HepG2 (cell line): ENCODE measurements around the gene KL. TPM values are rescaled to one million over a fixed set of nuclear protein-coding genes. Genes with fewer than 3 reads are reported as not detected.

Experiments
- ATAC-seq: fragments of 200-7000 bp; cut with Tn5 transposase; 3 replicates; pipeline ENCODE4 v1.9.1; 2020; ENCODE audit warnings: mild to moderate bottlenecking, moderate library complexity
- BruUV-seq: library from RNA; stranded (reverse); fragments of 400-500 nt; replicated peaks from 2 replicates; lab custom pipeline; 2021; lab: Mats Ljungman, UMichigan
- CTCF ChIA-PET: fragments of 300-600 bp; formaldehyde crosslinking; extraction: SDS; loops from one replicate; lab custom pipeline; 2021; ENCODE audit warnings: low total read pairs, inconsistent platforms, low intra/inter-chr PET ratio; lab: Yijun Ruan, JAX
- POLR2A ChIA-PET: fragments of 350-600 bp; sonication (Branson Sonifier 250); formaldehyde crosslinking; loops from one replicate; lab custom pipeline; 2020; ENCODE audit warnings: antibody characterized with exemption, inconsistent platforms; lab: Yijun Ruan, JAX
- DNase-seq: peaks from one replicate; pipeline ENCODE4 v3.0.0-alpha.2; 2015; ENCODE audit warnings: low spot score
- FAIRE-seq: peaks from 3 replicates; lab custom pipeline; 2011; peaks lifted over from hg19 to GRCh38; lab: Jason Lieb, UNC
- H2AFZ ChIP-seq: one replicate; pipeline ENCODE4 v1.6.1; 2011; ENCODE audit warnings: low read length, inconsistent platforms
- H3K27ac ChIP-seq: fragments of 300-600 bp; 3 replicates; pipeline ENCODE4 v1.8.0; 2011; ENCODE audit warnings: mixed run types, mild to moderate bottlenecking, mixed read lengths, low read length, inconsistent platforms; ENCODE audit not compliant: insufficient read depth; ENCODE audit errors: extremely low read length
- H3K27me3 ChIP-seq, 2 experiments: fragments of 200-600 bp in 1 of 2; 2 replicates in 1 of 2; 3 replicates in 1 of 2; pipeline versions ENCODE4 v1.6.0 to v1.8.0; 2011; ENCODE audit warnings: low read length in 2 of 2, mild to moderate bottlenecking in 2 of 2, moderate library complexity in 2 of 2, inconsistent platforms in 1 of 2; ENCODE audit not compliant: insufficient read depth in 2 of 2, control insufficient read depth in 1 of 2
- H3K36me3 ChIP-seq, 2 experiments: fragments of 200-600 bp in 1 of 2; replicated peaks in 1 of 2; 2 replicates in 1 of 2; 3 replicates in 1 of 2; pipeline versions ENCODE4 v1.5.1 to v1.8.0; 2011; ENCODE audit warnings: low read length in 2 of 2, inconsistent platforms in 1 of 2; ENCODE audit not compliant: insufficient read depth in 2 of 2, control insufficient read depth in 1 of 2
- H3K4me1 ChIP-seq: 2 replicates; pipeline ENCODE4 v1.5.1; 2012; ENCODE audit warnings: low read length, inconsistent platforms; ENCODE audit not compliant: insufficient read depth
- H3K4me2 ChIP-seq: 2 replicates; pipeline ENCODE4 v1.6.0; 2011; ENCODE audit warnings: low read depth, low read length, inconsistent platforms
- H3K4me3 ChIP-seq, 3 experiments: fragments of 200-600 bp in 1 of 3; sonication (generic), shearing (Covaris generic) in 1 of 3; replicated peaks in 1 of 3; 2 replicates each; pipeline ENCODE4 v1.5.1; 2011 to 2016; ENCODE audit warnings: low read length in 3 of 3, inconsistent platforms in 2 of 3, low read depth in 2 of 3, mild to moderate bottlenecking in 2 of 3, control low read depth in 1 of 3, mixed read lengths in 1 of 3; ENCODE audit not compliant: insufficient read depth in 1 of 3
- H3K79me2 ChIP-seq: one replicate; pipeline ENCODE4 v1.6.1; 2011; ENCODE audit warnings: low read length, inconsistent platforms; ENCODE audit not compliant: insufficient read depth
- H3K9ac ChIP-seq: 2 replicates; pipeline ENCODE4 v1.6.0; 2011; ENCODE audit warnings: mild to moderate bottlenecking, low read depth, low read length, inconsistent platforms; ENCODE audit not compliant: insufficient read depth
- H3K9me3 ChIP-seq: 2 replicates; pipeline ENCODE4 v1.5.1; 2012; ENCODE audit warnings: mild to moderate bottlenecking, low read length
- H4K20me1 ChIP-seq: 2 replicates; pipeline ENCODE4 v1.6.0; 2011; ENCODE audit warnings: inconsistent platforms, mild to moderate bottlenecking, low read length, moderate library complexity; ENCODE audit not compliant: insufficient read depth
- BRF2 ChIP-seq: sonication (generic); formaldehyde crosslinking; IDR thresholded peaks from 2 replicates; pipeline ENCODE4 v1.8.1; 2022; ENCODE audit warnings: mild to moderate bottlenecking, missing genetic modification reagents
- FOXO4 ChIP-seq: sonication (generic); formaldehyde crosslinking; conservative IDR thresholded peaks from 2 replicates; pipeline ENCODE4 v1.8.1; 2023; ENCODE audit warnings: missing genetic modification reagents
- NKX3-1 ChIP-seq: sonication (generic); formaldehyde crosslinking; IDR thresholded peaks from 2 replicates; pipeline ENCODE4 v1.5.0; 2020; ENCODE audit warnings: missing genetic modification reagents
- NR2F2 ChIP-seq: IDR thresholded peaks from 2 replicates; pipeline ENCODE4 v1.6.1; 2012; ENCODE audit warnings: low read depth, inconsistent platforms, borderline replicate concordance
- PTBP1 ChIP-seq: fragments of 200-400 bp; formaldehyde crosslinking; IDR thresholded peaks from 2 replicates; pipeline ENCODE4 v1.6.1; 2018; ENCODE audit warnings: low read length, low read depth; ENCODE audit not compliant: poor library complexity, severe bottlenecking
- SOX13 ChIP-seq, 3 experiments: fragments of 450-650 bp in 1 of 3; sonication (generic) in 1 of 3; formaldehyde crosslinking in 1 of 3; IDR thresholded peaks in 2 of 3; conservative IDR thresholded peaks in 1 of 3; 2 replicates each; pipeline versions ENCODE4 v1.5.0 to v1.6.1; 2016 to 2020; ENCODE audit warnings: antibody characterized with exemption in 1 of 3, mild to moderate bottlenecking in 1 of 3, missing compliant biosample characterization in 1 of 3, missing genetic modification reagents in 1 of 3, moderate library complexity in 1 of 3
- ZBTB2 ChIP-seq: sonication (generic); formaldehyde crosslinking; IDR thresholded peaks from 2 replicates; pipeline ENCODE4 v1.8.0; 2022; ENCODE audit warnings: low read depth, missing genetic modification reagents
- ZFP90 ChIP-seq: sonication (generic); formaldehyde crosslinking; IDR thresholded peaks from 2 replicates; pipeline ENCODE4 v1.8.0; 2022; ENCODE audit warnings: missing genetic modification reagents, mild to moderate bottlenecking, inconsistent platforms, borderline replicate concordance
- ZNF44 ChIP-seq: sonication (generic); formaldehyde crosslinking; IDR thresholded peaks from 2 replicates; pipeline ENCODE4 v1.5.1; 2020; ENCODE audit warnings: mild to moderate bottlenecking, missing genetic modification reagents
- ZNF547 ChIP-seq: sonication (generic); formaldehyde crosslinking; IDR thresholded peaks from 2 replicates; pipeline ENCODE4 v1.5.1; 2020; ENCODE audit warnings: mild to moderate bottlenecking, missing genetic modification reagents
- WGBS: methylation state at CpG from one replicate; pipeline ENCODE4 v1.1.6; 2017; ENCODE audit warnings: low lambda C conversion rate; 5-methylcytosine and 5-hydroxymethylcytosine counted together
- in situ Hi-C: cut with HindIII; loops from 2 replicates; pipeline ENCODE4 v1.10.0; 2017; ENCODE audit warnings: low pct_unique_long_range_greater_than_20kb; ENCODE audit not compliant: extremely low pct_ligation_motif_present
- intact Hi-C: fragments of 100-400 bp; cut with micrococcal nuclease; formaldehyde crosslinking; loops from one replicate; pipeline ENCODE4 v1.10.0; 2022; ENCODE audit not compliant: unreplicated experiment
- polyA plus RNA-seq, 8 experiments: library from polyadenylated mRNA; depleted of rRNA in 3 of 8; stranded (reverse) in 7 of 8; unstranded in 1 of 8; fragments of >200 nt; fragmentation: Illumina TruSeq in 4 of 8; extraction: Trizol in 4 of 8; gene quantifications; 2 replicates each; pipeline versions ENCODE4 v1.2.1 to v1.2.3, GENCODE V29; 2011 to 2016; ENCODE audit warnings: low read depth in 4 of 8, missing spikeins in 1 of 8, mixed read lengths in 1 of 8; ENCODE audit not compliant: insufficient read depth in 1 of 8
- total RNA-seq, 5 experiments: library from RNA; depleted of rRNA; stranded (reverse); fragments of >200 nt; fragmentation: Illumina TruSeq; extraction: Trizol; gene quantifications; 2 replicates each; pipeline ENCODE4 v1.2.3, GENCODE V29; 2016; ENCODE audit warnings: low read depth in 1 of 5

KL gene
- total and polyA plus RNA-seq, 2 of the 13 experiments (the other 11 are each of a cell fraction or from before 2014, with no cell fraction given), result not detected

- intact Hi-C loops, result no loop called here
- TF ChIP-seq BRF2 (no peak), PTBP1 (no peak)
Measured at GRCh38 chr13:33015241-33015668, 968 bp upstream of the KL start.

GRCh38 chr13:33015791-33016323 lies 366 bp upstream of the KL start:
- intact Hi-C loops, result no loop called here
- no peak for TF ChIP-seq NKX3-1 (CRISPR knock-in tag)
- no peak for TF ChIP-seq ZFP90 (CRISPR knock-in tag)
- no peak for TF ChIP-seq ZNF44
- no peak for TF ChIP-seq ZBTB2 (CRISPR knock-in tag)
- TF ChIP-seq ZNF547 (CRISPR knock-in tag), result no peak
- TF ChIP-seq NR2F2, result no peak
- TF ChIP-seq FOXO4, result no peak
- TF ChIP-seq SOX13 (IDR thresholded peaks at IDR 0.05), result no peak
- no peak for TF ChIP-seq SOX13 (CRISPR knock-in tag; conservative IDR thresholded peaks at IDR 0.05 in 1 of 2, IDR thresholded peaks at IDR 0.05 in 1 of 2)

More at GRCh38 chr13:33015241-33015668, 968 bp upstream of the KL start:
- Histone ChIP-seq H3K79me2 (no peaks in the 10 kb centered on the region), H2AFZ (no peak overlapping the region), H3K36me3 (no peaks in the 10 kb centered on the region), H3K9me3 (no peaks in the 10 kb centered on the region), H3K27ac (no peak overlapping the region), H3K4me1 (no peaks in the 10 kb centered on the region), H4K20me1 (no peaks in the 10 kb centered on the region), H3K27me3 (peaks cover 1 to 12% of the 10 kb centered on the region in 2 experiments; a peak in 4 of 5 replicates), H3K4me2 (no peak overlapping the region), H3K4me3 (no peak overlapping the region), H3K9ac (no peak overlapping the region)
- POLR2A ChIA-PET, result no interaction called here
- no peak for DNase-seq
- FAIRE-seq, result no peak
- no peak for ATAC-seq
- in situ Hi-C loops, result no loop called here
- WGBS, result 74% methylated on average over 8 of the region's 8 CpGs
- BruUV-seq, result no TSS peak
- CTCF ChIA-PET, result no interaction called here

More at GRCh38 chr13:33015791-33016323, 366 bp upstream of the KL start:
- CTCF ChIA-PET, result no interaction called here
- POLR2A ChIA-PET, result no interaction called here
- Histone ChIP-seq H3K27me3 (peaks cover 1 to 16% of the 10 kb centered on the region in 2 experiments; a peak in 4 of 5 replicates), H3K4me1 (no peaks in the 10 kb centered on the region), H4K20me1 (no peaks in the 10 kb centered on the region), H3K36me3 (no peaks in the 10 kb centered on the region), H3K9ac (no peak overlapping the region), H2AFZ (no peak overlapping the region), H3K4me2 (peak overlapping the region; percentile 53), H3K9me3 (no peaks in the 10 kb centered on the region), H3K27ac (no peak overlapping the region), H3K4me3 (peak overlapping the region in 1 of 3 experiments; percentile 23; a peak in 1 of 6 replicates), H3K79me2 (no peaks in the 10 kb centered on the region)
- WGBS, result 93% methylated on average over 12 of the region's 52 CpGs
- BruUV-seq, result no TSS peak
- ATAC-seq, result peak; percentile 51; the same call in 2 of the 3 replicates
- FAIRE-seq, result no peak
- DNase-seq, result no peak
- in situ Hi-C loops, result no loop called here
